GM12878 (cell line): ENCODE results near the gene CRMP1. TPM values are rescaled to one million over a fixed set of nuclear protein-coding genes. Genes with fewer than 3 reads are reported as not detected.

Experiments used
- ATAC-seq: fragments of 200-7000 bp; cut with Tn5 transposase; 3 replicates; pipeline ENCODE4 v1.9.1; 2020; ENCODE audit warnings: mild to moderate bottlenecking, moderate library complexity
- BruUV-seq: library from RNA; stranded (reverse); fragments of 400-500 nt; replicated peaks from 2 replicates; lab custom pipeline; 2021; lab: Mats Ljungman, UMichigan
- CTCF ChIA-PET: fragments of 300-600 bp; sonication (Branson Sonifier 250); formaldehyde crosslinking; extraction: SDS; loops from one replicate; lab custom pipeline; 2021; ENCODE audit warnings: inconsistent platforms; lab: Yijun Ruan, JAX
- POLR2A ChIA-PET: fragments of 350-600 bp; formaldehyde crosslinking; extraction: SDS; loops from one replicate; lab custom pipeline; 2021; ENCODE audit warnings: inconsistent platforms; lab: Charles Lee
- RAD21 ChIA-PET: fragments of 300-600 bp; sonication (Branson Sonifier 250); formaldehyde crosslinking; loops from one replicate; lab custom pipeline; 2023; ENCODE audit warnings: antibody characterized with exemption; ENCODE audit not compliant: unreplicated experiment; lab: Charles Lee
- SMC1A ChIA-PET: fragments of 300-600 bp; sonication (Branson Sonifier 250); formaldehyde crosslinking; loops from one replicate; lab custom pipeline; 2023; ENCODE audit not compliant: unreplicated experiment, uncharacterized antibody; lab: Charles Lee
- DNase-seq: peaks from one replicate; pipeline ENCODE4 v3.0.0-alpha.2; 2011; ENCODE audit warnings: low read depth, low spot score
- FAIRE-seq: peaks from 3 replicates; lab custom pipeline; 2011; peaks lifted over from hg19 to GRCh38; lab: Jason Lieb, UNC
- H2AFZ ChIP-seq: 2 replicates; pipeline ENCODE4 v1.6.0; 2011; ENCODE audit warnings: low read depth, low read length, control low read depth; ENCODE audit not compliant: control insufficient read depth
- H3K27ac ChIP-seq: 2 replicates; pipeline ENCODE4 v1.5.1; 2011; ENCODE audit warnings: control low read depth; ENCODE audit not compliant: control insufficient read depth, insufficient read depth
- H3K27me3 ChIP-seq, 2 experiments: replicated peaks in 1 of 2; 2 replicates each; pipeline versions ENCODE4 v1.6.0 to v1.6.1; 2011; ENCODE audit warnings: low read length in 1 of 2; ENCODE audit not compliant: control insufficient read depth in 2 of 2, insufficient read depth in 2 of 2
- H3K36me3 ChIP-seq, 2 experiments: 2 replicates each; pipeline ENCODE4 v1.5.1; 2011; ENCODE audit warnings: low read length in 1 of 2; ENCODE audit not compliant: control insufficient read depth in 2 of 2, insufficient read depth in 2 of 2
- H3K4me1 ChIP-seq: 2 replicates; pipeline ENCODE4 v1.6.1; 2011; ENCODE audit warnings: mild to moderate bottlenecking, low read length, moderate library complexity, mixed read lengths; ENCODE audit not compliant: control insufficient read depth, insufficient read depth
- H3K4me2 ChIP-seq: 2 replicates; pipeline ENCODE4 v1.6.0; 2011; ENCODE audit warnings: control low read depth; ENCODE audit not compliant: control insufficient read depth, insufficient read depth
- H3K4me3 ChIP-seq: fragments of 200-600 bp; sonication (generic); 2 replicates; pipeline ENCODE4 v1.5.1; 2016
- H3K79me2 ChIP-seq: 2 replicates; pipeline ENCODE4 v1.6.0; 2011; ENCODE audit warnings: low read length; ENCODE audit not compliant: control insufficient read depth, insufficient read depth
- H3K9ac ChIP-seq: 2 replicates; pipeline ENCODE4 v1.8.0; 2011; ENCODE audit warnings: low read length, control low read depth, mixed read lengths; ENCODE audit not compliant: control insufficient read depth, insufficient read depth
- H3K9me3 ChIP-seq: replicated peaks from 3 replicates; pipeline ENCODE4 v1.5.1; 2011; ENCODE audit warnings: mild to moderate bottlenecking, low read length; ENCODE audit not compliant: control insufficient read depth, insufficient read depth
- H4K20me1 ChIP-seq: 2 replicates; pipeline ENCODE4 v1.6.0; 2011; ENCODE audit not compliant: control insufficient read depth, insufficient read depth
- CBX5 ChIP-seq: sonication (generic); IDR thresholded peaks from 2 replicates; pipeline ENCODE4 v1.6.1; 2016; ENCODE audit warnings: low read depth, moderate library complexity, mild to moderate bottlenecking, inconsistent platforms
- CHD2 ChIP-seq: IDR thresholded peaks from 2 replicates; pipeline ENCODE4 v1.6.1; 2011; ENCODE audit warnings: low read depth, low read length, improper control_type of control experiment, borderline replicate concordance
- JUNB ChIP-seq: IDR thresholded peaks from 2 replicates; pipeline ENCODE4 v1.6.1; 2016; ENCODE audit warnings: antibody characterized with exemption, mild to moderate bottlenecking
- PAX8 ChIP-seq: fragments of 450-650 bp; IDR thresholded peaks from 2 replicates; pipeline ENCODE4 v1.6.1; 2017; ENCODE audit warnings: mild to moderate bottlenecking, moderate library complexity
- PRDM15 ChIP-seq: fragments of 450-650 bp; formaldehyde crosslinking; IDR thresholded peaks from 2 replicates; pipeline ENCODE4 v1.4.0; 2020; ENCODE audit warnings: mild to moderate bottlenecking, moderate library complexity
- RAD51 ChIP-seq: fragments of 450-650 bp; IDR thresholded peaks from 2 replicates; pipeline ENCODE4 v1.6.1; 2016; ENCODE audit warnings: moderate library complexity, mild to moderate bottlenecking, inconsistent platforms
- SP1 ChIP-seq: IDR thresholded peaks from one replicate; pipeline ENCODE4 v1.6.1; 2011; ENCODE audit warnings: low read depth, low read length
- TBL1XR1 ChIP-seq: IDR thresholded peaks from 2 replicates; pipeline ENCODE4 v1.6.1; 2012; ENCODE audit warnings: low read depth, low read length, improper control_type of control experiment
- USF2 ChIP-seq: IDR thresholded peaks from 2 replicates; pipeline ENCODE4 v1.6.1; 2011; ENCODE audit warnings: low read depth, low read length, improper control_type of control experiment, borderline replicate concordance
- WGBS: methylation state at CpG from one replicate; pipeline ENCODE4 v1.1.6; 2016; ENCODE audit warnings: low lambda C conversion rate; ENCODE audit not compliant: insufficient replicate concordance, insufficient coverage; ENCODE audit errors: missing lambda C conversion rate; 5-methylcytosine and 5-hydroxymethylcytosine counted together
- in situ Hi-C: fragments of 300-500 bp; cut with MboI; formaldehyde crosslinking; loops from 9 replicates; pipeline ENCODE4 v1.14.3; 2018; ENCODE audit warnings: mixed read lengths
- intact Hi-C: fragments of 100-400 bp; cut with micrococcal nuclease; formaldehyde crosslinking; loops from one replicate; pipeline ENCODE4 v1.14.2; 2022; ENCODE audit not compliant: unreplicated experiment
- polyA plus RNA-seq, 11 experiments: library from polyadenylated mRNA; depleted of rRNA in 4 of 11; unstranded in 6 of 11; stranded (reverse) in 5 of 11; fragments of >200 nt; fragmentation: Nextera tagmentation in 4 of 11; fragmentation: Illumina TruSeq in 1 of 11; extraction: Ambion mirVana in 4 of 11; extraction: Trizol in 1 of 11; gene quantifications; 1 replicate in 1 of 11; 2 replicates in 10 of 11; pipeline versions ENCODE4 v1.2.1 to v1.2.3, GENCODE V29; 2011 to 2016; ENCODE audit warnings: inconsistent platforms in 2 of 11, missing spikeins in 2 of 11, low read depth in 1 of 11
- total RNA-seq, 4 experiments: library from RNA; depleted of rRNA in 3 of 4; stranded (reverse); fragments of >200 nt in 3 of 4; fragmentation: Illumina TruSeq in 1 of 4; extraction: Trizol in 1 of 4; gene quantifications; 2 replicates each; pipeline versions ENCODE4 v1.2.1 to v1.2.3, GENCODE V29; 2013 to 2021
- TF ChIP-seq, protein P1 (sequence below): fragments of 450-650 bp; formaldehyde crosslinking; IDR thresholded peaks from 2 replicates; pipeline ENCODE4 v1.5.0; 2022; ENCODE audit warnings: mild to moderate bottlenecking, missing genetic modification characterization
- TF ChIP-seq, protein P2 (sequence below): fragments of 450-650 bp; IDR thresholded peaks from 2 replicates; pipeline ENCODE4 v1.6.1; 2017; ENCODE audit warnings: mild to moderate bottlenecking, moderate library complexity

CRMP1 gene
- total and polyA plus RNA-seq, 10 of the 15 experiments (the other 5 are each of a cell fraction or from before 2014, with no cell fraction given), result 0.03 to 1.4 (median 0.12) TPM; not detected in 2

DNA sequence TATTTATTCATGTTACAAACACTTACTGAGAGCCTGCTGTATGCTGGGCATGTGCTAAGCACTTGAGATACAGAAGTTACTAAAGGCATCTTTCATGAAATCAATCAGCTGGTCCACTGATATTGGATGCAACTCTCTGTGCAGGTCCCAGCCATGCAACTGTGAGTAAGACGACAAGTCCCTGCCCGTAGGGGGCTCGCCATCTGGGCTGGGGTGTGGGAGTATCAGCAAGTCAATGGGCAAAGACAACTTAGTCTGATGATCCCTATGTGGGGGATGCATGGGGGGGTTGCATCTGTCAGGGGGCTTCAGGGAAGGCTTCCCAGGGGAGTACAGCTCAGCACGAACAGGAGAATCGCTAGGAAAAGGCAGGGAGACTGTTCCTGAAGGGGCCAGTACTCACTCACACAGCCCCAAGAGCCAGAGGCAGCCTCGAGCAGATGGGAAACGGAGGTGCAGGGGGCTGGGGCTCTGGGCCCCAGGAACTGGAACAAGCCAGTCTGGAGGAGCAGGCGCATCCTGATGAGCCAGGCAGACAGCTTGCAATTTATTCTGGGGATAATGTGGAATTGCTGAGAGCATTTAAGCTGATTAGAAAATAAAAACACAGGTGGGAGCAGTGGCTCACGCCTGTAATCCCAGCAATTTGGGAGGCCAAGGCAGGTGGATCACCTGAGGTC is 40.2 kb downstream of the CRMP1 start:
- RAD21 ChIA-PET, result no interaction called here
- Histone ChIP-seq H3K79me2 (no peaks in the 10 kb centered on the region), H3K9ac (no peak overlapping the region), H3K4me1 (no peaks in the 10 kb centered on the region), H3K27ac (no peak overlapping the region), H2AFZ (no peak overlapping the region), H4K20me1 (no peaks in the 10 kb centered on the region), H3K9me3 (no peaks in the 10 kb centered on the region), H3K27me3 (no peaks in the 10 kb centered on the region; a peak in 2 of 4 replicates), H3K4me3 (no peak overlapping the region), H3K4me2 (no peak overlapping the region), H3K36me3 (no peaks in the 10 kb centered on the region)
- CTCF ChIA-PET, result no interaction called here
- DNase-seq, result no peak
- no peak for FAIRE-seq
- ATAC-seq, result no peak
- no TSS peak for BruUV-seq
- in situ Hi-C loops, result no loop called here
- WGBS, result 6% methylated on average over 9 of the region's 9 CpGs
- POLR2A ChIA-PET, result no interaction called here
- intact Hi-C loops, result no loop called here
- SMC1A ChIA-PET, result no interaction called here
- TF ChIP-seq PRDM15 (CRISPR knock-in tag) (no peak), USF2 (no peak), SP1 (no peak), JUNB (no peak), RAD51 (no peak), TBL1XR1 (no peak), CHD2 (no peak), CBX5 (no peak), PAX8 (no peak)
- TF ChIP-seq, protein P1, sequence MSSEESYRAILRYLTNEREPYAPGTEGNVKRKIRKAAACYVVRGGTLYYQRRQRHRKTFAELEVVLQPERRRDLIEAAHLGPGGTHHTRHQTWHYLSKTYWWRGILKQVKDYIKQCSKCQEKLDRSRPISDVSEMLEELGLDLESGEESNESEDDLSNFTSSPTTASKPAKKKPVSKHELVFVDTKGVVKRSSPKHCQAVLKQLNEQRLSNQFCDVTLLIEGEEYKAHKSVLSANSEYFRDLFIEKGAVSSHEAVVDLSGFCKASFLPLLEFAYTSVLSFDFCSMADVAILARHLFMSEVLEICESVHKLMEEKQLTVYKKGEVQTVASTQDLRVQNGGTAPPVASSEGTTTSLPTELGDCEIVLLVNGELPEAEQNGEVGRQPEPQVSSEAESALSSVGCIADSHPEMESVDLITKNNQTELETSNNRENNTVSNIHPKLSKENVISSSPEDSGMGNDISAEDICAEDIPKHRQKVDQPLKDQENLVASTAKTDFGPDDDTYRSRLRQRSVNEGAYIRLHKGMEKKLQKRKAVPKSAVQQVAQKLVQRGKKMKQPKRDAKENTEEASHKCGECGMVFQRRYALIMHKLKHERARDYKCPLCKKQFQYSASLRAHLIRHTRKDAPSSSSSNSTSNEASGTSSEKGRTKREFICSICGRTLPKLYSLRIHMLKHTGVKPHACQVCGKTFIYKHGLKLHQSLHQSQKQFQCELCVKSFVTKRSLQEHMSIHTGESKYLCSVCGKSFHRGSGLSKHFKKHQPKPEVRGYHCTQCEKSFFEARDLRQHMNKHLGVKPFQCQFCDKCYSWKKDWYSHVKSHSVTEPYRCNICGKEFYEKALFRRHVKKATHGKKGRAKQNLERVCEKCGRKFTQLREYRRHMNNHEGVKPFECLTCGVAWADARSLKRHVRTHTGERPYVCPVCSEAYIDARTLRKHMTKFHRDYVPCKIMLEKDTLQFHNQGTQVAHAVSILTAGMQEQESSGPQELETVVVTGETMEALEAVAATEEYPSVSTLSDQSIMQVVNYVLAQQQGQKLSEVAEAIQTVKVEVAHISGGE (CRISPR knock-in tag), result no peak
- TF ChIP-seq, protein P2, sequence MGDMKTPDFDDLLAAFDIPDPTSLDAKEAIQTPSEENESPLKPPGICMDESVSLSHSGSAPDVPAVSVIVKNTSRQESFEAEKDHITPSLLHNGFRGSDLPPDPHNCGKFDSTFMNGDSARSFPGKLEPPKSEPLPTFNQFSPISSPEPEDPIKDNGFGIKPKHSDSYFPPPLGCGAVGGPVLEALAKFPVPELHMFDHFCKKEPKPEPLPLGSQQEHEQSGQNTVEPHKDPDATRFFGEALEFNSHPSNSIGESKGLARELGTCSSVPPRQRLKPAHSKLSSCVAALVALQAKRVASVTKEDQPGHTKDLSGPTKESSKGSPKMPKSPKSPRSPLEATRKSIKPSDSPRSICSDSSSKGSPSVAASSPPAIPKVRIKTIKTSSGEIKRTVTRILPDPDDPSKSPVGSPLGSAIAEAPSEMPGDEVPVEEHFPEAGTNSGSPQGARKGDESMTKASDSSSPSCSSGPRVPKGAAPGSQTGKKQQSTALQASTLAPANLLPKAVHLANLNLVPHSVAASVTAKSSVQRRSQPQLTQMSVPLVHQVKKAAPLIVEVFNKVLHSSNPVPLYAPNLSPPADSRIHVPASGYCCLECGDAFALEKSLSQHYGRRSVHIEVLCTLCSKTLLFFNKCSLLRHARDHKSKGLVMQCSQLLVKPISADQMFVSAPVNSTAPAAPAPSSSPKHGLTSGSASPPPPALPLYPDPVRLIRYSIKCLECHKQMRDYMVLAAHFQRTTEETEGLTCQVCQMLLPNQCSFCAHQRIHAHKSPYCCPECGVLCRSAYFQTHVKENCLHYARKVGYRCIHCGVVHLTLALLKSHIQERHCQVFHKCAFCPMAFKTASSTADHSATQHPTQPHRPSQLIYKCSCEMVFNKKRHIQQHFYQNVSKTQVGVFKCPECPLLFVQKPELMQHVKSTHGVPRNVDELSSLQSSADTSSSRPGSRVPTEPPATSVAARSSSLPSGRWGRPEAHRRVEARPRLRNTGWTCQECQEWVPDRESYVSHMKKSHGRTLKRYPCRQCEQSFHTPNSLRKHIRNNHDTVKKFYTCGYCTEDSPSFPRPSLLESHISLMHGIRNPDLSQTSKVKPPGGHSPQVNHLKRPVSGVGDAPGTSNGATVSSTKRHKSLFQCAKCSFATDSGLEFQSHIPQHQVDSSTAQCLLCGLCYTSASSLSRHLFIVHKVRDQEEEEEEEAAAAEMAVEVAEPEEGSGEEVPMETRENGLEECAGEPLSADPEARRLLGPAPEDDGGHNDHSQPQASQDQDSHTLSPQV, result no peak
